Ovary (tissue), 3 donors: Measurements from ENCODE around the gene F5.

Source experiments
- EP300 ChIP-seq: sonication (generic); formaldehyde crosslinking; IDR thresholded peaks from one replicate; pipeline ENCODE4 v1.6.1; 2017; ENCODE audit warnings: antibody characterized with exemption
- TF ChIP-seq, protein P1 (sequence below), 3 donors: fragments of 450-650 bp in 2 of 3; fragments of 200-600 bp in 1 of 3; IDR thresholded peaks; one replicate each; pipeline versions ENCODE4 v1.5.1 to v1.8.0; 2016 to 2022; ENCODE audit warnings: antibody characterized with exemption in 3 of 3, mild to moderate bottlenecking in 1 of 3
- donor health status: DM: no; HTN: no; CAD: no.

DNA sequence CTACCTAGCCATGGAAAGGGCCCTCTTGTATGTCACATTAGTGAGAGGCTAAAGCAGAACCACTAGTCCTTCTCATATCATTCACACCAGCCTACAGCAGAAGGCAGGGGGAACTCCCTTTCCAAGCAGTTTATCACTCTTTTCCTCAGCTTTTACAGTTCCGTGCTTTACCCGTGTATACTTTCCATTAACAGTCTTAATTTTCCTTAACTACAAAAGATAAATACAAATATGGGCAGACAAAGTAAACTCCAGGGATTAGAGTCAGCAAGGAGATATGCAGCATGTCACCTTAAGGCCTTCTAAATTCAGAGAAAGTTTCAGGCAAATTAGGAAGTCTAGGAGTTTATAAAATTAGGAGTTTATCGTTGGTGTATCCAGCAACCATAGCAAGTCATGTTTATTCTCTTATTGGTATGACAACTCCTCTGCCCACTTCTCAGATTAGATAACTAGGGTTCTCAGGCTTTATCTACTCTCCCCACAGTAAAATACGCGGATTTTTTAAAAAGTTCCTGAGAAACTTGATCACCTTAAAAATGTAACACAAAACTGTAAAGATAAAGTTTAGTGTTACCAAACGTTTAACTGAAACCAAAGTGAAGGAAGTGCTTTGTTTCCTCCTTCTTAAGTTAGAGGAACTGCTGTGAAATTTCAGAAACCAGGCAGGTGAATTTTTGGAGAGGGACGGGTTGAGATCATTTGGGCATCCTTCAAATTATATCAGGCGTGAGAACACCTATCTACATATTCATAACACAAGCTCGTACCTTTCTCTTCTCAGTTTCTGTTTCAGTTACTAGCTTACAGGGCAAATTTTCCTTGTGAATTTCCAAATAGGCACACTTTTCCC lies 57.8 kb downstream of the F5 start:
- TF ChIP-seq, protein P1, sequence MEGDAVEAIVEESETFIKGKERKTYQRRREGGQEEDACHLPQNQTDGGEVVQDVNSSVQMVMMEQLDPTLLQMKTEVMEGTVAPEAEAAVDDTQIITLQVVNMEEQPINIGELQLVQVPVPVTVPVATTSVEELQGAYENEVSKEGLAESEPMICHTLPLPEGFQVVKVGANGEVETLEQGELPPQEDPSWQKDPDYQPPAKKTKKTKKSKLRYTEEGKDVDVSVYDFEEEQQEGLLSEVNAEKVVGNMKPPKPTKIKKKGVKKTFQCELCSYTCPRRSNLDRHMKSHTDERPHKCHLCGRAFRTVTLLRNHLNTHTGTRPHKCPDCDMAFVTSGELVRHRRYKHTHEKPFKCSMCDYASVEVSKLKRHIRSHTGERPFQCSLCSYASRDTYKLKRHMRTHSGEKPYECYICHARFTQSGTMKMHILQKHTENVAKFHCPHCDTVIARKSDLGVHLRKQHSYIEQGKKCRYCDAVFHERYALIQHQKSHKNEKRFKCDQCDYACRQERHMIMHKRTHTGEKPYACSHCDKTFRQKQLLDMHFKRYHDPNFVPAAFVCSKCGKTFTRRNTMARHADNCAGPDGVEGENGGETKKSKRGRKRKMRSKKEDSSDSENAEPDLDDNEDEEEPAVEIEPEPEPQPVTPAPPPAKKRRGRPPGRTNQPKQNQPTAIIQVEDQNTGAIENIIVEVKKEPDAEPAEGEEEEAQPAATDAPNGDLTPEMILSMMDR (IDR thresholded peaks at IDR 0.05): no peak
- no peak for TF ChIP-seq EP300
